ENCODE data around the gene MTERF4. TPM values are rescaled to one million over a fixed set of nuclear protein-coding genes. Genes with fewer than 3 reads are reported as not detected.

MTERF4 gene
- total and polyA plus RNA-seq, 10 of the 15 experiments (the other 5 are each of a cell fraction or from before 2014, with no cell fraction given) = 36.7 to 69.1 (median 45.5) TPM

DNA sequence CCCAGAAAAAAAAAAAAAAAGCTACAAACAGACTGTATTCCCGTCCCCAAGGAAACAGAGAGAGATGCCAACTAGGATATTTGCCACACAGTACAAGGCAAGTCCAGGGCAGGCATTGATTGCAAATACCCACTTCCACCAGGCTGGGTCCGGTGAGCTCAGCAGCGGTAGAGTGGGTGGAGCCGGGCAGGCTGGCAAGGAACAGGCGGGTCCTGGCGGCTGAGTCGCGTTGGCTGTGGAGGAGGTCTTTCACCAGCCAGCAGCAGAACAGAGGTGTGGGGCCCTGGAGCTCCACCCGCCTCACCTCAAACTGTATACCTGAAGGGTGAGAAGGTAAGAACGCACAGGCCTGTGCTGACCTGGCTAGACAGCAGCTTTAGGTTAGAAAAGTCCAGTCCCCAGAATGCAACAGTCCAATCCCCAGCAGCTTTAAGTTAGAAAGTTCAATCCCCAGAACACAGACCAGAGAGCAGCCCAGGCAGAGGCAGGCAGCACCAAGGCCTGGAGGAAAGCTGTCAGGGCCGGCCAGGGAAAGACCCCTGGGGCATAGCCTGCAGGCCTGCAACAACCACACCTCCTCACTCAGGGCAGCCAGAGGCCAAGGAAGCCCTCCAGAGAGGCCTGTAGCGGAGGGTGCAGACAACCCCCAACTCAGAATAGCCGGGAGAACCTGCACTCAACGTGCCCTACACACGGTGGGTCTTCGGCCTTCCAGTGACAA lies 21.9 kb upstream of the MTERF4 start:
- intact Hi-C loops (cut with micrococcal nuclease; ENCODE audit: unreplicated experiment) = no loop called here
- Histone ChIP-seq H3K4me3 (no peak overlapping the region), H3K4me1 (ENCODE audit: control insufficient read depth, insufficient read depth, low read length) (peaks cover 35% of the 10 kb centered on the region)

More for the DNA sequence above, 21.9 kb upstream of the MTERF4 start:
- peaks cover 31% of the 10 kb centered on the region for H3K79me2 ChIP-seq (ENCODE audit: control insufficient read depth, insufficient read depth, low read length)
- peaks cover 12 to 16% of the 10 kb centered on the region in 2 experiments; a peak in 3 of 4 replicates for H3K36me3 ChIP-seq (ENCODE audit: control insufficient read depth in 2 of 2, insufficient read depth in 2 of 2, low read length in 1 of 2)
- no peak for TF ChIP-seq CREB1 (IDR thresholded peaks at IDR 0.05; ENCODE audit: low read depth)
- TF ChIP-seq, protein P1, sequence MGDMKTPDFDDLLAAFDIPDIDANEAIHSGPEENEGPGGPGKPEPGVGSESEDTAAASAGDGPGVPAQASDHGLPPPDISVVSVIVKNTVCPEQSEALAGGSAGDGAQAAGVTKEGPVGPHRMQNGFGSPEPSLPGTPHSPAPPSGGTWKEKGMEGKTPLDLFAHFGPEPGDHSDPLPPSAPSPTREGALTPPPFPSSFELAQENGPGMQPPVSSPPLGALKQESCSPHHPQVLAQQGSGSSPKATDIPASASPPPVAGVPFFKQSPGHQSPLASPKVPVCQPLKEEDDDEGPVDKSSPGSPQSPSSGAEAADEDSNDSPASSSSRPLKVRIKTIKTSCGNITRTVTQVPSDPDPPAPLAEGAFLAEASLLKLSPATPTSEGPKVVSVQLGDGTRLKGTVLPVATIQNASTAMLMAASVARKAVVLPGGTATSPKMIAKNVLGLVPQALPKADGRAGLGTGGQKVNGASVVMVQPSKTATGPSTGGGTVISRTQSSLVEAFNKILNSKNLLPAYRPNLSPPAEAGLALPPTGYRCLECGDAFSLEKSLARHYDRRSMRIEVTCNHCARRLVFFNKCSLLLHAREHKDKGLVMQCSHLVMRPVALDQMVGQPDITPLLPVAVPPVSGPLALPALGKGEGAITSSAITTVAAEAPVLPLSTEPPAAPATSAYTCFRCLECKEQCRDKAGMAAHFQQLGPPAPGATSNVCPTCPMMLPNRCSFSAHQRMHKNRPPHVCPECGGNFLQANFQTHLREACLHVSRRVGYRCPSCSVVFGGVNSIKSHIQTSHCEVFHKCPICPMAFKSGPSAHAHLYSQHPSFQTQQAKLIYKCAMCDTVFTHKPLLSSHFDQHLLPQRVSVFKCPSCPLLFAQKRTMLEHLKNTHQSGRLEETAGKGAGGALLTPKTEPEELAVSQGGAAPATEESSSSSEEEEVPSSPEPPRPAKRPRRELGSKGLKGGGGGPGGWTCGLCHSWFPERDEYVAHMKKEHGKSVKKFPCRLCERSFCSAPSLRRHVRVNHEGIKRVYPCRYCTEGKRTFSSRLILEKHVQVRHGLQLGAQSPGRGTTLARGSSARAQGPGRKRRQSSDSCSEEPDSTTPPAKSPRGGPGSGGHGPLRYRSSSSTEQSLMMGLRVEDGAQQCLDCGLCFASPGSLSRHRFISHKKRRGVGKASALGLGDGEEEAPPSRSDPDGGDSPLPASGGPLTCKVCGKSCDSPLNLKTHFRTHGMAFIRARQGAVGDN (IDR thresholded peaks at IDR 0.05) = 0 out of 2 replicates have a peak, but pooled peaks have one; percentile 15
- TF ChIP-seq, protein P2, sequence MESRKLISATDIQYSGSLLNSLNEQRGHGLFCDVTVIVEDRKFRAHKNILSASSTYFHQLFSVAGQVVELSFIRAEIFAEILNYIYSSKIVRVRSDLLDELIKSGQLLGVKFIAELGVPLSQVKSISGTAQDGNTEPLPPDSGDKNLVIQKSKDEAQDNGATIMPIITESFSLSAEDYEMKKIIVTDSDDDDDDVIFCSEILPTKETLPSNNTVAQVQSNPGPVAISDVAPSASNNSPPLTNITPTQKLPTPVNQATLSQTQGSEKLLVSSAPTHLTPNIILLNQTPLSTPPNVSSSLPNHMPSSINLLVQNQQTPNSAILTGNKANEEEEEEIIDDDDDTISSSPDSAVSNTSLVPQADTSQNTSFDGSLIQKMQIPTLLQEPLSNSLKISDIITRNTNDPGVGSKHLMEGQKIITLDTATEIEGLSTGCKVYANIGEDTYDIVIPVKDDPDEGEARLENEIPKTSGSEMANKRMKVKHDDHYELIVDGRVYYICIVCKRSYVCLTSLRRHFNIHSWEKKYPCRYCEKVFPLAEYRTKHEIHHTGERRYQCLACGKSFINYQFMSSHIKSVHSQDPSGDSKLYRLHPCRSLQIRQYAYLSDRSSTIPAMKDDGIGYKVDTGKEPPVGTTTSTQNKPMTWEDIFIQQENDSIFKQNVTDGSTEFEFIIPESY (IDR thresholded peaks at IDR 0.05) = peak; percentile 95
- in situ Hi-C loops (cut with MboI) = no loop called here
- H3K27me3 ChIP-seq (replicated peaks in 1 of 2; ENCODE audit: control insufficient read depth in 2 of 2, insufficient read depth in 2 of 2, low read length in 1 of 2) = no peaks in the 10 kb centered on the region
- peak overlapping the region; percentile 41; the same call in 1 of the 2 replicates for H3K4me2 ChIP-seq (ENCODE audit: control insufficient read depth, insufficient read depth)
- no peaks in the 10 kb centered on the region for H4K20me1 ChIP-seq (ENCODE audit: control insufficient read depth, insufficient read depth)
- DNase-seq (ENCODE audit: low read depth, low spot score) (no peak), ATAC-seq (no peak), FAIRE-seq (no peak)
- H3K9me3 ChIP-seq (replicated peaks; ENCODE audit: control insufficient read depth, insufficient read depth, low read length) = peaks cover 3% of the 10 kb centered on the region
- ChIA-PET RAD21 (ENCODE audit: unreplicated experiment) (interaction anchor here (1.1 to 2.3 kb wide), 4 partner anchors 12 to 45 kb away, joined by 3 to 11 read pairs (median 4); partner anchors contain the start of gene MTERF4), POLR2A (interaction anchor here (0.5 to 4.3 kb wide), 6 partner anchors 8 to 640 kb away, joined by 3 to 35 read pairs (median 5); partner anchors contain the start of gene MTERF4), CTCF (interaction anchor here (1.4 to 2.1 kb wide), 2 partner anchors 13 to 26 kb away, joined by 5 to 10 read pairs; partner anchors contain the start of gene PASK), SMC1A (ENCODE audit: uncharacterized antibody, unreplicated experiment) (interaction anchor here (0.5 to 5.4 kb wide), 3 partner anchors 11 to 664 kb away, joined by 3 to 48 read pairs (median 3); no protein-coding TSS in a partner anchor)
- H2AFZ ChIP-seq (ENCODE audit: control insufficient read depth, low read depth, low read length) = no peak overlapping the region
- 88% methylated on average over 16 of the region's 16 CpGs for WGBS (ENCODE audit: insufficient coverage, insufficient replicate concordance, low lambda C conversion rate, missing lambda C conversion rate)
- H3K9ac ChIP-seq (ENCODE audit: control insufficient read depth, insufficient read depth, low read length) = no peak overlapping the region
- BruUV-seq (replicated peaks) = no TSS peak
- no peak overlapping the region for H3K27ac ChIP-seq (ENCODE audit: control insufficient read depth, insufficient read depth)
